CD4-positive, alpha-beta T cell treated with Interferon alpha-2 for 1 hour (primary cell): ENCODE measurements around the gene ADGRV1.
"Not testable (repeated sequence)": the region's sequence is repeated elsewhere in the genome, so short reads cannot be mapped to it uniquely, and the experiment has no call there.

Experiments
- DNase-seq, 2 donors: peaks; one replicate each; pipeline ENCODE4 v3.0.0-alpha.2; 2020 to 2022

ADGRV1 gene

DNA sequence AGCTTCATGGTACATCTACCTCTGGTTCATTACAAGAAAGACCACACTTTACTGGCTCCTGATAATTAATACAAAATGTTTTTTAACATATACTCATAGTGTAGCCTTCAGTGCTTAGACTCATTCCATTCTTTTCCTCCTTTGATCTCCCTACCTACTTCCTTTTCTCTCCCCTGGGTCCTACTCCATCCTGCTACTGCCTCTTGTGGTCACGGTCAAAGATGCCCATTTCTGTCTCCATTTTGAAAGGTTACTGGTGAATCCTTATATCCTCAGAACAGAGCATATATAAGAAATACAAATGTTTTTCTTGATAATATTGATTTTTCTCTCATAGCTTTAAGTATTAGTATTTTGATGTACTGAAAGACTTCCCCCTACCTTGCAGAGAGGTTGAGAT lies 448.7 kb downstream of the ADGRV1 start:
- DNase-seq, result no peak

DNA sequence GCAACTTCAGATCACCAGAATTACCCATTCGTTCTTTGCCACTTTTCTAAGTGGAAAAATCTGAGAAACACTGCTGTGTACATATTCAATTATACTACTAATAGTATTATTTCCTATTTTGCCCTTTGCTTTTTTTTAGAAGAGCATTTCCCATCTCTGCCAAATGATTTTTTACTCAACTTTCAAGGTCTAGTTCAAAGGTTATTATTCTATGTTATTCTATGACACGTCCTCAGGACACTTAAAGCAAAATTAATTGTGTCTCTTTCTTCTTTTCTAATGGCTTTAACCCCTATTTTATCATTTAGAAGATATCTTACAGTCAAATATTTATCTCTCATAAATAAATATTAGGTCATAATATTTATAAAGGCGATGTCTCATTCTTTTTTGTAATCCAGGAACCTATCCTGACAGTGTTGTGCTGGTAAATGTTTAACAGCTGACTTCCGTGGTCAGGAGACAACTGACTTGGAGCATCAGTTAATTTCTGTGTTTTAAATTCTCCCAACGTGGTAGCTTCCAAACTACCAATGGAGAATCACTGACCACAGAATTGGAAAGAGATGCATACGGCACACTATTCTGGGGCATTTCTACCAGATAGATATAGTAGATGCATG lies 449.3 kb downstream of the ADGRV1 start:
- DNase-seq, result no peak

DNA sequence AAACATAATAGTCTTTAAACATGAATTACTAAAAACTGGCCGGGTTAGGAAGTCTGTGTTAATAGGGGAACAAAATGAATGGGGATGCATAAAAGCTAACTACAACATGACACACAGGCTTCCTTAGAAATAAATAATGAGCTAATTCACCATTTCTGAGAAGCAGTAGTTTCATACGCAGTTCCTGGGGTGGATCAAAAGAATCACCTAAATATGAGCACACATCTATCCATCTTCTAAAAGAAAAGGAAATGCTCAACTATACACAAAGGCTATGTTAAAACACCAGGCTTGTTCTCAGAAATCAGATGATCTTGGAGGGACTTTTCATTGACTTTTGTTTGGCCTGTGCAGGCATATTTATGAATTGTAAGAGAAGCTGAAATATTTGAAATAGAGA lies 451.5 kb downstream of the ADGRV1 start:
- DNase-seq, result no peak

DNA sequence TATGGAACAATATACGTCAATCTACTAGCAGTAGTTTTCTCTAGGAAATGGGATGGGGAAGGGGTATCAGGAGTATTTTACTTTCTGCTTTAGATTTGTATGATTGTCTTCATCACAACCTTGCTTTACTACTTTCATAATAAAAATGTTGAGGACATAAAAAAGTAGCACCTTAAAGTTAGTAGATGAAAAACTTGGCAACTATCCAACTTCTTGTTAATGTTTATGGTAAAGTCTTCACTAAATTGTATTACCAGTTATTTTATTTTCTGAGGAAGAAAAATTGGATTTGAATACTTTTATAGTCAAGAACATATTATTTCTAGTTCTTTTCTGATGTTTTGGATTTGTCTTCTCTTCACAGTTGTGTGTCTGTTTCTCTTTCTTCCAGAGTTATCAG lies 452.4 kb downstream of the ADGRV1 start:
- no peak for DNase-seq

DNA sequence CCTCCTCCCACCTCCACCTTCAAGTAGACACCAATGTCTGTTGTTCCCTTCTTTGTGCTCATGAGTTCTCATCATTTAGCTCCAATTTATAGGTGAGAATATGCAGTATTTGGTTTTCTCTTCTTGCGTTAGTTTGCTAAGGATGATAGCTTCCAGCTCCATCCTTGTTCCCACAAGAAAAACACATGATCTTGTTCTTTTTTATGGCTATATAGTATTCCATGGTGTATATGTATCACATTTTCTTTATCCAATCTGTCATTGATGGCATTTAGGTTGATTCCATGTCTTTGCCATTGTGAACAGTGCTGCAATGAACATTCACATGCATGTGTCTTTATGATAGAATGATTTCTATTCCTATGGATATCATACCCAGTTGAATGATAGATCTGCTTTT lies 454.3 kb downstream of the ADGRV1 start:
- not testable (repeated sequence) for DNase-seq

DNA sequence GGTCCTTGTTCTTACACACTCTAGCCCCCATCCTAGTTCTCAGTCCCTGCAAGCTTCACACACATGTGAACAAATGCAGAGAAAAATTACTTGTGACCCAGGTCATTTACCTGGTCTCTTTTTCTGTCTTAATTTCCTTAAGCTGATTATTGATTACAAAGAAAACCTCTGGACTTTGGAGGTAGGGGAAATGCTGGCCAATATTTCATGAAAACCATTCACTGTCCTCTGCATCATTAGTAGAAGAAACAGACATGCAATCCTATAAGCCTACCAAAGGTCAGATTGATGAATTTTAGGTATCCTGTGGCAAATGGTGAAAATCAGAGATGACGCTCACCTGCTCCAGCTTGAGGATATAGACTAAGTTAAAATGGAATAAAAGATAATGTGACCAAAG lies 457.7 kb downstream of the ADGRV1 start:
- no peak for DNase-seq

DNA sequence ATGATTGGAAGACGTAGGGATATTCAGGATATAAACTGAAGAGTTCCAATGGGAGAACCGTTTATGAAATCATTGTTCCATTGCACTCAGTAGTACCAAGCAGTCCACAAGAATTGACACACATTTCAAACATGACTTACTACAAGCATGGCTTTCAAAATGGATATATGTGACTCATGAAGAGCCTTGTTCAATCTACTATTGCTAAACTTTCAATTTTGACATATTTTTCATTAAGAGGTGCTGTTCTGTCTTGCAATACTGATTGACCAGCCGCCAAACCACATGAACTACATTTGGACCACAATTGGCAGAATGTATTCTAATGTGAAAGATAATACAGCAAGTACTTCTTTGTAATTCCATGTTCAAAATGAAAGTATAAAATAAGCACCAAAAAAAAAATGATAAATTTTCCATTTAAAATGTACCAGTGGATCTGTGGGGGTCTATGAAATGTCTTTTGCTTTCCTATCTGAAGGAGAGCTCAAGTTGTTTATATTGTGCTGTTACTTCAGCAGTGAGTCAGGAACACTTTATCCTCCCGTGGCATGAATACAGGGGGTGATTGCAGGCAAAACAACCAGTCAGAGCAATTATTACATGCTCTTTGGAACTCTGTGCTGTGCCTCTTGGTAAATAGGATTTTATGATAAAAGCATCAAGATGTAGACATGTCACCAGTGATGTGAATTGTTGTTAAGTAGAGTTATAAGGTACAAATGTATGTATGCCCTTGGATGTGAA lies 458.5 kb downstream of the ADGRV1 start:
- DNase-seq, result no peak

DNA sequence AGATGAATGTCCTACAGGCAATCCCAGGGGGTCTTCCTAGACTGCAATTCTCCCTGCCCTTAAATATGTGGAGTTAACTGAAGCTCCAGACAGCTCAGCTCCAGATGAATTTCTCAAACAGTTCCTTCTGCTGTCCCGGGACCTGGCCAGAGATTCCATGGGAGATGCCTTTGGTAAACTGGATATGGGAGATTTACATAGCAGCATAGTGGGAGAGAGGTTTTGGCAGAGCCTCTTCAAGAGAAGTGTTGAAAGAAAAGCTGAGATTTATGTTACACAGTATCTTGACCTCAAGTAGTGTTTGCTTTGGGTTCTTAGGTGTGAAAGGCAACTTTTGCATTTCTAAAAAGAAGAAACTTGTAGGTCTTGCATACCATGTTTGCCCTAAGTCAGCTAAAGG lies 459.6 kb downstream of the ADGRV1 start:
- no peak for DNase-seq

DNA sequence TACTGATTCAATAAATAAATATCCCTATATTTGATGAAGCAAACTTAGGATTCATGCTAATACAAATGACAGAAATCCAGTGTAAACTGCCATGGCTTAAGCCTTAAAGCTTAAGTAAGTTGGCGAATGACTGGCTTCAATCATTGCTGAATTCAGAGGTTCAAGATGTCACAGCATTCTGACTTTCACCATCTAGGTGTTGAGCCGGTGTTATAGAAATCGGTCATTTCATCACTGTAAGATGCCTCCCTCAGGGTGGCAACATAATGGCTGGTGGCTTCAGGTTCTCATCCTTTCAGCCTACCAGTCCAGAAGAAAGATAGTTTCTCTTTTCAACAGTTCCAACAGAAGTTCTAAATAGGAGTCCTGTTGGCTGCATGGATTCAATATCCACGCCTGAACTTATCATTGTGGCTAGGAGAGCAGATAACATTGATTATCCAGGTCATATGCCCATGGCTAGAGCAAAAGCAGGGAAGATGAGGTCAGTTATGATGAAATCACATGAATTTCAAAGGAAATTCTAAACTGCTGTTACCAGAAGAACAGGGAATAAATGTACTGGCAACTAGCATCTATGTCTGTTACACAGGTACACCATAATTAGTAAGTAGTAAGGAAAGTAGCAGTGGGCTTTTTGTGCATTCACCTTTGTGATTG lies 460.2 kb downstream of the ADGRV1 start:
- DNase-seq, result no peak

DNA sequence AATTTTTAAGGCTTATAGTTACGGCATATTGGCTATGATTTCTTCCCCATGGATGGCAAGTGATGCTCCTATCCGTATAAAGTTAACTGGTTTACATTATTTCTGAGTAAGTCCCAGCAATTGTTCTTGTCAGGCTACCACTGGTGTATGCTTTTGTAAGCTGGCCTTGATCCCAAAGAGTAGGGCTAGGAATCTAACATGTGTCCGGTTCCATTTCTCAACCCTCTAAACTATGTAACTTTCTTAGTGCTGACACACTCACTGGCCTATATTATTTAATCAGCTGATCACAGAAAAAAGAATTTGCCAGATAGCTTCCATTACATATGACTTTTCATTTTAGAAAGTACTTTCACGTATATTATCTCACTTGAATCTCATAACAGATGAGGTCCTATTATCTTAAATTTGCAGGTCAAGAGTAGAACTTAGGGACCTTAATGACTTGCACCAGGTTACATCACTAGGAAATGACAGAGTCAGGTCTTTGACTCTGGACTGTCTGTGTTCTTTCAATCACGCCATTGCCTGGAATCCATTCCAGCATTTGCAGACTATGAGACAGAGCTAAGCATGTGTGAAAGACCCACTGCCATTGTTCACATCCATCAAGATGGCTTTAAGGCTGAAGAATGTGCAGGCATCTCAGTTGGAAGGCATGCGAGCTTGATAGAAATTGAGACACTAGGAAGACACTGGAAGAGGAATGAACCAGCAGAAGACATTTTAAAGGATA lies 461.6 kb downstream of the ADGRV1 start:
- no peak for DNase-seq

DNA sequence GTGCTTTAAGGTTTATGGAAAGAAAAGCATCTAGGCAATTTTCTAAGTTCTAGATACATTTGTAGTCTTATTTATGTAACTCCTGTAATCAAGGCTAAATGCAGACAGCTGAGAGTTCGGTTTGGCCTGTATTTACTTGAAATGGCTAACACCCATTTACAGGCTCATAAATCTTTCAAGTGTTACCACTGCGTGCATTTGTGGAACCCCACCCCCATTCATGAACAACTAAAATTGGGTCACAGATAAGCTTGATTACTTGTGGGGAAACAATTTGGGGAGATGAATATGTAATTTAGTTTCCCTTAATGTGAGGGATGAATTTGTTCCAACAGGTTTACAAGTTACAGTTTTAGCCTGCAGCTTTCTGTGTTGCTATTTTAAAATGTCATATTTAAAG lies 463.9 kb downstream of the ADGRV1 start:
- no peak for DNase-seq

DNA sequence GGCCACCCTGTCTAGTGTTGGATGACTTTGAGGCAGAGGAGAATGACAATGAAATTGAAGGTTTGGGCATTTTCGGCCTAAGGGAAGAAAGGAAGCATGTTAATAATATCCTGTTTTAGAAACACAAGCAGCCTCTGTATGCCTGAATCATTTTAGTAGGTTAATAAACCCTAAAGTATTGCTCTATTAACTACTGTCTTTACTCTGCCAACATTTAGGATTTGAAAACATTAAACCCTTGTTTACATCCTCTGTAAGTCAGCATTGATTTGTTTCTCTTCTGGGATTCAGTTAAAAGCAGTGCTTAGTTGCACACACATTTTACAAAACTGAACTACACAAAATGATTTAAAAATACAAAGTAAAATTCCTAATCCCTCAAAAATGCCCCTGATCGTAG lies 465.6 kb downstream of the ADGRV1 start:
- DNase-seq, result no peak

DNA sequence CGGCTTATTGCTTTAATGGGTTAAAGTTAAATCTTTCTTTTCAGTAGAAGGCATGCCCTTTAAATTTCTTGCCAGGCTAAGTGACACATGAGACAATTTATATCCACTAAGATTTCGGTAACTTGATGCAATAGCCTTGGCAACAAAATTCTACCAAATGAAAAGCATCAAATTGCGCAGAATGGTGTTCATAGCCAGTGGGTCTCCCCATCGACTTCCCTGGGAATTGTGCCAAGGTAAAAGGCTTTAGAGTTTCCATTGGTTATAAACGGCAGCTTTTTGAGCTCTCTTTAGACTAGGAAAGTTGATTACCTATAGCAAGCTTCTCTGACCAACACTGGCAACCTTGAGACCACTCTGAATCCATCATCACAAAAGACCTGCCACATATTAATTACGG lies 466.1 kb downstream of the ADGRV1 start:
- DNase-seq, result no peak

DNA sequence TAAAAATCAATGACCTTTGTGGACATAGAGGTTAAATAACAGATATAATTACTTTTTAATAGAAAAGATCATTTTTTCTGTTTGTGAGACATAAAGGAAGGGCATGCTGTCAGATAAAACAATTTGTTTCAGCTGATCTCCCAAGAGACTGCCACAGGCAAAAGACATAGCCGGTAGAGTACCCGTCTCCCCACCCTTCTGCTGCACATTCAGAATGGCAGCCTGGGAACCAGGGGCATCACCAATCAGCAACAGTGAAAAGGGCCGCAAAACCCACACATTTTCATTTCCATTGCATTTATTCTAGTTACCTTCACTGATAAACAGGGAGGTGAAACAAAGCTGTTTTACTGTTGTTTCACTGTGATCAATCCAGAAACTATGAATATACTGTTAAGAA lies 466.9 kb downstream of the ADGRV1 start:
- no peak for DNase-seq

DNA sequence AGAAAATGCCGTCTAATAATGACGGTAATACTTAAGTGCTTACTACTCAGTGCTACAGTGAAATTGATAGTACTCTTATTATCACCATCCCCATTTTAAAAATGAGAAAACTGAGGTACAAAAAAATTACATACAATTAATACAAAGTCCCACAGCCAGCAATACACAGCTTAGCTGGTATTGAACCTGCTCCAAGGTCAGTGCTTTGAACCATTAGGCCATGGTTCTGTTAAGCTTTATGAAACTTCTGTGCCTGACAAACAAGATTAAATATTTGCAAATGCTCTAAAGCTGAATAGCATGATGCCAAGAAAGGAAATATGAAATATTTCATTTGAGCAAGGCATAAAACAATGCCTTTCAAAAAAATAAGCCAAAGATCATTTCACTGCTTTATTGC lies 467.4 kb downstream of the ADGRV1 start:
- no peak for DNase-seq

DNA sequence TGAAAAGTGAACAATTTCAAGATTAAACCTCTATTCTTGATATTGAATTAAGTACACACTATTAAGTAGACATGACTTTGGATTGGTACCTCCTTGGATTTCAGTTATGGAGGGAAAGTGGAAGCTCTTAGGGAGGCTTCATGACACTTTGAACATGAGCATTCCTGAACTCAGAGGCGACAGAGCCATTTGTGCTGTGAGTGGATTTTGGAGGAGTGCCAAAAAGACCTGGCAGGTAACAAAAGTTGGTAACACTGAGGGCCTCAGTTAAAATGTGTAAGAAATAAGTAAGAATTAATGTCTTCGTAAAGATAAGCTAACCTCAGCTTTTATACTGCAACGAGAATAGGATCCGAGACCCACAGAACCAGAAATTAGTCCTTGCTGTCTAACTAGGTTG lies 467.9 kb downstream of the ADGRV1 start:
- no peak for DNase-seq

DNA sequence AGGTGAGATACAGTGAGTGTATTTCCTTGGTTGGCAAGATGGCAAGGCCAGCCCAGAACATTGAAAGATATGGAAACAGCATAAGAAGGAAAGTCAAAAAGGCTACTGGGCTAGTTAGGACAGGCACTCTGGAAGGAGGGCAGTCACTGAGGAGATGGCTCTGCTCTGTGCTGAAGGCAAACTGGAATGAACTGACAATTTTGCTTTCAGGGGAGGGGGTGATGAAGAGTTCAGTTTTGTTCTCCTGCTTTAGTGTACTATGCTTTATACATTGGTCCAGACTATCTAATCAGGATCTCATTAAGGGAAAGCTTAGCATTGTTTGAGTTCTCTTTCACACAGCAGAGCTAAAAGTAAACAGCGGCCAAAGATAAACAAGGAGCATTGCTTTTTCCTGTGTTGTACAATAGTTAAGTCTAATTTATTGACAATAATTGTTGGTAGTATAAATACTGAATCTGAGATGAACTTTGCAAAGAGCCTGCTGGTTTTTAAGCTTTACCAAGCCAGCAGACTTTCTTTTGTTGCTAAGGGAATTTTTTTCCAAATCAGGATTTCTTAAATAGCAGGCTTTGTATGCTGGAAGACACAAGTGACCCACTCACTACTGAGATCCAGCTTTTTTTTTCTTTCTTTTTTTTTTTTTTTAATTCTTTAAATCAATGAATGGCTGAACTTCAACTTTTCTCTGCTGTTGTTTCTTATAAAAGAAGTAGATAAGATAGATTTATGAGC lies 469.0 kb downstream of the ADGRV1 start:
- no peak for DNase-seq

DNA sequence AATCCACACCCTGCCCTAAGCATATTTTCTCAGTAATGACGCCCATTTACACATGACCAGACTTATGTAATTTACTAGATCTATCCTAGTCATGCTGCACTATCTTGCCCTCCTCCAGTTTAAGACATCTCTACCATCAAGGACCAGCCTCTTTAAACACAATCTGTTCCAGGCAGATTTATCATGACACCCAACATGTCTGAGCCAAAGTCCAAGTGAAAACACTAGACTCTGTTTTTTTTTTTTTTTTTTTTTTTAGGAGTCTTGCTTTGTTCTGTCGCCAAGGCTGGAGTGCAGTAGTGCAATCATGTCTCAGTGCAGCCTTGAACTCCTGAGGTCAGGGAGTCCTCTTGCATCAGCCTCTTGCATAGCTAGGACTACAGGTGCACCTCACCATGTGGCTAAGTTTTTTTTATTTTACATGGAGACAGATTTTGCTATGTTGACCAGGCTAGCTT lies 469.9 kb downstream of the ADGRV1 start:
- no peak for DNase-seq

DNA sequence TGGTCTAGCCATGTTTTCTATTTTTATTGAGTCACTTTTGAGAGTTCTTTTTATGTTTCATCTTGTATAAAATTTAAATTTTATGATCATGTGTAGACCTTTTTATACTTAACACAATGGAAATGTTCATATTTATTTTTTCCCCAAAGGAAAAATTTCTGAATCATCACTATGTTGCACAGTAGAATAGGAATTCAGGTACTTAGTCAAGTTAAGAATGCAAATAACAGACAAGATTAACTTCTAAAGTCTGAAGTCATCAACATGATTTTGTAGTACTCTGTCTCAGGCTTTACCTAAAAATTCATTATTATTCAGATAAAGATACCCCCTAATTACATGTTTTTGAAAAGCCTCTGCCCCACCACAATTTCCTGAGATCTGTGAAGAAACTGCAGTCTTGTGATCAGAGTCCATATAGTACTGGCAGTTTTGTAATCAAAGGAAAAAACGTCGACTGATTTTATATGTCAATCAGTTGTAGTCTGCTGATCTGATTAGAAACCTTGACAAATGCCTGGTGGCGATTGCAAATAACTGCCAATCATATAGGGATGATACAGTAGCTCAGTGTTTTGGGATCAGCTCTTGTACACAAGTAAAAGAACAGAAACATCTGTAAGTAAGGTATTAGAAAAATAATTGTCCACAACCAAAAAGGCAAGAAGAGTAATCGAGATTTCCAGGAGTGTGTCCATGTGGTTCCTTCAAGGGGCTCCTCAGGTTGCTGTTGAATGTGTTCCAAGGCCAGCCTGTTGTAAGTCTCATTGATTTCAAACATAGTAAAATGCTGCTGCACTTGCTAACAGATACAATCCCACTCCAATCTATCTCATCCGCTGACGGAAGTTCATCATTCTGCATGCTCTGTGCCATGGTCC lies 472.2 kb downstream of the ADGRV1 start:
- DNase-seq, result no peak

DNA sequence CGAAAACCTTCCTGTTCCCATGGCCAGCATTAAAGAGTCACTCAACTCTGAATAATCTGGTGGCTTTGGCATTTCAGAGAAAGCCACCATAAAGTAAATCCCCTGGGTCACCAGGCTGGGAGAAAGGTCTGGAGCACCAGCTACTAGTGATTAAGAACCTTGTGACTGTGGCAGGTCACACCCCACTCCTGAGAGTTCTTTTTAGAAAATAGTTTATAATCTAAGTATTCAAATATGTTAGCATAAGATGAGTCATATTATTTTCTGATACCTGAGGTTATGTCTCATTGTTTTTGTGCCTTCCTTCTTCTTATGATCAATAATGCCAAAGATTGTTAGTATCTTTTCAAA lies 472.8 kb downstream of the ADGRV1 start:
- no peak for DNase-seq

DNA sequence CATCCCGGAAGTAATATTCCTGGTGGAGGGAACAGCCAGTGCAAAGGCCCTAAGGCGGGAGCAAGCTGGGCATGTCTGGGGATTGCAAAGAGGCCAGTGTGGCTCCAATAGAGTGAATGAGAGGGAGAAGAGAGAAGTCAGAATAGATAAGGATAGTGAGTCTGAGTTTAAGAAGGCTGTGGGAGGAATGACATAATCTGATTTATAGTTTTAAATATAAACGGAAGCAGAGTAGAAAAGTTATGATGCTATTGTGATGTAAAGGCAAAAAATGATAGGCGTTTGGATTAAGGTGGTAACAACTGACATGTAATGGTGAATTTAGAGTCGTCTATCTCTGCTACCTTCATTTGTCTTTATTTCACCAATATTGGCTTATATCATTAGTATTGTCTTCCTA lies 473.5 kb downstream of the ADGRV1 start:
- no peak for DNase-seq

DNA sequence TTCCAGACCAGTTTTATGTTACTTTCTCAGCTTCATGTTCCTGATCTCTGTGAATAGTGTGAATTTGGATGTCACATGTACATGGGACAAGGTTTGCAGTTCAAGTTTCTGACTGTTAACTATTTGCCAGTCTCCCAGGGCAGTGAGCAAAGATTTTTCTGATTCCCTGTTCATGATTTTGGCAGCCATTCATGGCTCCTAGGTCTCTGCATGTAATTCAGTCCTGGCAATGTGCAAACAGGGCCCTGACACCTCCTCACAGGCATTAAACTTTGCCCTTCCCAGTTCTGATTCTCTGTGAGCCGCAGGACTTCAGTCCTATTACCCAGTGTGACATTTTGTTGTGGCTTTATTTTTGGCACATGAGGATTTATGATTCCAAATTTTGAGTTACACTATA lies 474.8 kb downstream of the ADGRV1 start:
- no peak for DNase-seq
